HUDEP-2 (cell line): Measurements from ENCODE around the gene ATP6V0D1.
A peak's percentile ranks its signal among the peaks of the same experiment; 100 is the strongest.

Experiments used
- DNase-seq, 76 experiments: peaks; one replicate each; lab custom pipeline; 2025; ENCODE audit not compliant: unreplicated experiment in 76 of 76; lab: John Stamatoyannopoulos, UW

Gene ATP6V0D1

DNA sequence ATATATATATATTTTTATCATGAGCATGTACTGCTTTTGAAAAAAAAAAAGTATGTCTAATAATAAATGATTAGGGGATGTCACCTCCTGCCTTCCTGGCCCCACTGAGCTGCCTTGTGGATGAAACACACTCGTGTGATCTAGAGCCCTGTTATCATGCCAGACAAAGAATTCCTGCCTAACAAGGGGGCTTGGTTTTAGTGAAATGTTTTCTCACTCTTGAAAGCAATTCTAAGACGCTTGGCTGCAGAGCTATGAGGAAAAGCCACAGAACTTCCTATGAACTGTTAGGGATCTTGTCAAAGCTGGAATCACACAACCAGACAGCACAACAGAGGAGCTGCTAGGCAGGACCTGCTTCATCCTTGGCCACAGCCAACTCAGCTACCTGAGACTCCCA is 68.7 kb downstream of the ATP6V0D1 start:
- DNase-seq: no peak

DNA sequence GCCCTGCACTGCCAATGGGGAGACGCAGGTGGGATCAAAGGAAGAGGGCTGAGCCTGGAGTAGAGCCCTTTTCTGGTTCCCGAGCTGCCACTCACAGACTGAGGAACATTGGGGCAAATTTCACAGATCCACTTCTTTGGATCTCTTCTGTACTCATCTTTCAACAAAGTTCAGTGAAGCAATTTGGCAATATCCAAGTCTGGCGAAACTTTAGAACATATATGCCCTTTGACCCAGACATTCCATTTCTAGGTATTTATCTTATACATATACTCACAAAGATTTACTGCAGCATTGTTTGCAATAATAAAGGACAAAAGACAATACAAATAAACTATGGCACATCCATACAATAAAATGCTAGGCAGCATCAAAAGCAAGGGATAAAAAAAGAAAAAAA is 69.6 kb downstream of the ATP6V0D1 start:
- DNase-seq: no peak

GRCh38 chr16:67409631-67410030 is 71.3 kb downstream of the ATP6V0D1 start:
- no peak for DNase-seq

DNA sequence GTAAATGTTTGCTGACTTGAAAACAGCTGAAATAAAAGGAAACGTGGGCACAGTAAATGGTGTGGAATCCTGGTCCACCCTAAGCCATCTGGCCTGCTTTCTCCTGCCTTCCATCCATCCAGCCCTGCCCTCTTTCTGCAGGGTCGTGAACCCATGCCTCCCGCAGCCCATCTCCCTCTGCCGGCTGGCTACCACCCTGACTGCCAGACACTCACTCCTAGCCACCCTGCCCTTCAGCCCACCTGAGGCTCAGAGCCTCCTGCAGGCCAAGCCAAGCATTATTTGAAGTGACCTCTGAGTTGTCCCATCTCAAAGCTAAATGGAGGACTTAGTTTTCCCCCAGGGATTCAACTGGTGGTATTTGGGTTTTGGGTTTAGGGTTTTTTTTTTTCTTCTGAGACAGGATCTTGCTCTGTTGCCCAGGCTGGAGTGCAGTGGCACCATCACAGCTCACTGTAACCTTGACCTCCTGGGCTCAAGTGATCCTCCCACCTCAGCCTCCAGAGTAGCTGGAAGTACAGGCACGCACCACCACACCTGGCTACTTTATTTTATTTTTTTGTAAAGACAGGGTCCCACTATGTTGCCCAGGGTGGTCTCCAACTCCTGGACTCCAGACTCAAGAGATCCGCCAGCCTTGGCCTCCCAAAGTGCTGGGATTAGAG is 73.0 kb downstream of the ATP6V0D1 start:
- DNase-seq: no peak

- no peak for DNase-seq
These were observed 73.7 kb downstream of the ATP6V0D1 start for GRCh38 chr16:67407176-67407787.

- no peak for DNase-seq
These were observed 74.6 kb downstream of the ATP6V0D1 start for GRCh38 chr16:67406111-67406971.

GRCh38 chr16:67405336-67405735 is 75.6 kb downstream of the ATP6V0D1 start:
- no peak for DNase-seq

DNA sequence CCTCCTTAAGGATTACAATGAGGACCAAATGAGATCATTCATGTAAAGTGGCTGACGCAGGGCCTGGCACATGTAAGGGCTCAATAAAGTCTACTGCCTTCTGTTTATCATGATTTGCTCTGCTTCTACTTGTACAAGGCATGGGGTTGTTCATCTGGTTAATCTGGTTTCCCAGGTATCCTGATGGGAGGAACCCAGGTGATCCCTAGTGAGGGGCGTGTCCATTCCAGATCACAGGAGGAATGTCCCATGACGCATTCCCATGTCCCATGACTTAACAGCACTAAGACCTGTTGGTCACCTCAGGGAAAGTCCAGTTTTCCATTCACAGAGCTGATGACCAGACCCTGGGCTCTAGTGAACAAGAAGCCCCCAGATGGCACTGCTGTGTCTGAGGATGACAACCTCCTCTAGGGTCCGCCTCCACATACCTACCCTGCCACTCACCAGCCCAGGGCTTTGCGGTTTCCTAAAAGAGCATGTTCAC is 76.2 kb downstream of the ATP6V0D1 start:
- no peak for DNase-seq

DNA sequence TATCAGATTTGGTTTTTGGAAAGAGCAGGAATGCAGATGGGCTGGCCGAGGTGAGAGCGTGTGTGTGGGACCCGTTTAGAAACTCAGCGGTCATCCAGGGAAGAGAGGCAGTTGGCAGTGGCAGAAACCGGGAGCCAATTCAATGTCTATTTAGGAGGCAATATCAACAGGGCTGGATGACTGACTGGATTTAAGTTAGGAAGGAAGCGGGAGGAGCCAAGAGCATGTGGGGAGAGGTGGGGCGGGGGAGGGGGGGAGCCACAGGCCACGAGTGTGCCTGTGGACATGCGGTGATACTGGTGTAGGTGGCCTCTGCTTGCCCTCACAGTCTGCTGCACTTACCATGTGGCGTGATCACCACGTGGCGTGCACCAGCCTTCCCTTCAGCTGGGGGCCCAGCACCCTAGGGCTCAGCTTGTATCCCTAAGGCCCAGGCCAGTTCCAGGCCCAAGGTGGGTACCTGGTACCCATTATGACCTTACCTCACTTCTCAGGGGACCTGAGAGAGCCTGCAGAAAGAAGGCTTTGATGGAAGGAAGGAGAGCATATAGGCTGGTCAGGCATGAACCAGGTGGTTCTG is 76.9 kb downstream of the ATP6V0D1 start:
- DNase-seq: no peak

DNA sequence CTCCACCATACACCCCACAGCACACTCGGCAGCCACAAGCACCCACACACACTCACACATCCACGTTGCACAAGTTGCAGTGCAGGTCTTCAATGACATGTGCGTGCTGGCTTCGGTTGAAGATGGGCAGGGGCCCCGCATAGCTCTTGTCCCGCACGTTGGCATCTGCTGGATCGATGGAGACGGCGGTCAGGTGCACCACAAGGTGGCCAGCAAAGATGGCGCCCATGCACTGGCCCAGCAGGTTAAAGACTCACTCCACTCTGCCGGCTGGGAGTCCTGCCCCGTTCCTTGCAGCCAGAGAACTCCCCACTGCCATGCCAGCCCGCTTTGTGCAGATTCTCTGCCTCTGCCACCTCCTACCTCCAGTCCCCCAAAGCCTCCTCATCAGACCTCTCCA is 80.1 kb downstream of the ATP6V0D1 start:
- no peak for DNase-seq

DNA sequence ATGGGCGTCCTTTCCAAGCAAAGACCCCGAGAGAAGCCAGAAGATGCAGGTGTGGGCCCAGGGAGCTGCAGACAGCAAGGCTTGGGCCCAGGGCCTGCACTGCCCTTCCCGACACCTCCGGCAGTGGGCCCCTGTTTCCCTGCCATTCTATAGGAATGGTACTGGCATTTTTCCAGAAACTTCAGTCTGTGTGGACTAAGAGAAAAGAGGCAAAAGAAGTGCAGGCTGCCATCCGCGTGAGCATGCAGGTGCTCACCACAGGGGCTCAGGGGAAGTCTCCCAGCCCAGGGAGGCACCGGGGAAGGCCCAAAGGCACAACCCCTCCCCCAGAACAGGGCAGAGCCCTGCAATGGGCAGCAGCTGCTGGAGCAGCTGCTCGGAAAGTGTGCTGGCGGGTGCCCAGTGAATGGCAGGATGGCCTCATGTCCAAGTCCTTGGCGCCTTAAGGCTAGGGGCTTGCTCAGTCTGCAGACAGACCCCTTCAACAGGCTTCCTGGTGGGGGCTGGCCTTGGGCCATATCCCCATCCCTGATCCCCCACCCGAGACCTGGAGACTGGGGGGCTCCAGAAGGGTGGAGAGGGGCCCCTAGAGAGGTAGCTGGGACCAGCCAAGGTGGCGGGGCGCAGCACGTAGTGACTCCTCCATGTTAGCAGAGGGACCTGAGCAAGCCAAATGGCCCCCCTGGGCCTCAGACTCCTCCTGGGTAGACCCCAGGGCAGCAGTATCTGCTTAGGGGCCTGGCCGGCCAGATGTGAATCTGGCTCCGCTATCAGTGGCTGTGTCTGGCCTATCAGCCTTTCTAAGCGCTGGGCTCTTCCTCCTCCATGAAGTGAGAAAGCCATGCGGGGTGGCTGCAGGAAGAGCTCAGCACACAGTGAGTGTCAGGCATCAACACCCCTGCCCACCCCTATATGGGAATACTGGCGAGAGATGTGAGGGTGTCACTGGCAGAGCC is 80.9 kb downstream of the ATP6V0D1 start:
- no peak for DNase-seq

- DNase-seq: peak in 17 of 76 experiments; percentile 4 to 32 (median 15)
These were observed 81.7 kb downstream of the ATP6V0D1 start for GRCh38 chr16:67399218-67399733.

- DNase-seq: no peak
These were observed 82.3 kb downstream of the ATP6V0D1 start for GRCh38 chr16:67398546-67399217.

DNA sequence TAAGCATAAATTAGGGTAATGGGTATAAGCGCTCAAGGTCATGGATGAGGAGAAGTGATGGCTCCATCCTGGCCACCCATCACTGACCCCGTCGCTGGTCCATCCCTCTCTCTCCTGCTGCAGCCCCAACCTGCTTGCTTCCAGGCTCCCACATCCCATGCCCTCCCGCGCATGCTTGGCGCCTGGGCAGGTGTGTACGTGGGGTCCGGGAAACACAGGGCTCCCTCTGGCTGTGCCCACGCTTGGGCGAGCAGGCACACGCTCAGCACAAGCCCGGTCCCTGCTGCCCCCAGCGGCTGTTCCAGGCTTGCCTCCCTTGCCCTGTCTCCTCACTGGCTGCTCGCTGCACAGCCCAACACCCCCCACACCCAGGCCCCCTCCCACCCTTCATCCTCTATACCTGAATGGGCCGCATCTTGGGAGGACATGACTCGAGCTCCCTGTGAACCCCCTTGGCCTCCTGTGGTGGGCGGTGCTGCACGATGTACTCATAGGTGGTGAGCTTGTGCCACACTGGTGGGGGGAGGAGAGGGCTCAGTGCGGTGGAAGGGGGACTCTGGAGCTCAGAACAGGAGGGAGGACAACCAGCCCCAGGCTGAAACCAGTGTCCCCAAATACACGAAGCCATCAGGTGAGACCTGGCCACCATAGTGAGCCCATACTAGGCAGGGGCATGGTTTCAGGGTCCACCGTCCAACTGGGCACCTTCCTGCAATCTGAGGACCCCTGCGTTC is 83.0 kb downstream of the ATP6V0D1 start:
- no peak for DNase-seq

- no peak for DNase-seq
These were observed 83.7 kb downstream of the ATP6V0D1 start for GRCh38 chr16:67397036-67397801.

DNA sequence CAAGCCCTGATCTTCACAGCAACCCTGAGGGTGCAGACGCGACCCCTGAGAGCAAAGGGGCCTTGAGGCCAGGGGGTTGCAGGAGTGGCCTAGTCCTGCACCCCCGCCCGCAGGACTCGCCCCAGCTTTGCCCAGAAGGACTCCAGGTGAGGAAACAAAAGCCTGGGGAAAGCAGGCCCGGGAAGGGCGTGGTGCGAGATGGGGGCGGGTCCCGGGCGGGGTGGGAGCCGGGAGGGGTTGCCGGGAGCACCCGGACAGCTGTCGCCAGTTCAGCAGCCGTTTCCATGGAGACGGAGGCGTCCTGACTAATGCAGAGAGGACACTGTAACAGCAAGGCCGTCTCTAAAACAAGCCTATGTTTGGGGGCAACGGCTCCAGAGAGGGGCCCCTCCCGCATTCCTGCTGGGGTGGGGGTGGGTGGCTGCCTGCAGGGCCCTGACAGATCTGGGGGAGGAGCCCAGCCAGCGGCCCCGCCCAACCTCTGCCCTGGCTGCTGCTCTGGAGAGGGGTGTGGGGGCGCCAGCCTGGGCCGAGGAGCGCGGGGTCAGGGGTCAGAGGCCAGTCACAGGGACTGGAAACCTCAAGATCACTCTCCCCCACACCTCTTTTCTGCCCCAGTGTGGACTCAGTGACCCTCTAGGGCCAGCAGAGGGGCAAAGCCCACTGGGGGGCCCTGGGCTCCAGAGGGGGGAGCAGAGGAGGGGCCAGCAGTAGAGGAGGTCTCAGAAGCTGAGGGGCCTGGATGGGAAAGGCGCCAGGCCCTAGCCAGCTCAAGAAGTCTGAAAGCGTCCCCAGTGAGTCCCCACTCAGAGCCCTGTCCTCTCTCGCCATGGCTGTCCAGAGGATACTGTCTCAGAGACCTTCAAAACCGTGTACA is 84.6 kb downstream of the ATP6V0D1 start:
- DNase-seq: peak in 38 of 76 experiments; percentile 7 to 63 (median 26)
